ENCODE results near the gene MYO16.

Gene MYO16

GRCh38 chr13:108676620-108677019 is 47.2 kb downstream of the MYO16 start:
- H3K27ac ChIP-seq = no peak overlapping the region
- no peak for TF ChIP-seq ZFX (IDR thresholded peaks at IDR 0.05)
- TF ChIP-seq, protein P1, sequence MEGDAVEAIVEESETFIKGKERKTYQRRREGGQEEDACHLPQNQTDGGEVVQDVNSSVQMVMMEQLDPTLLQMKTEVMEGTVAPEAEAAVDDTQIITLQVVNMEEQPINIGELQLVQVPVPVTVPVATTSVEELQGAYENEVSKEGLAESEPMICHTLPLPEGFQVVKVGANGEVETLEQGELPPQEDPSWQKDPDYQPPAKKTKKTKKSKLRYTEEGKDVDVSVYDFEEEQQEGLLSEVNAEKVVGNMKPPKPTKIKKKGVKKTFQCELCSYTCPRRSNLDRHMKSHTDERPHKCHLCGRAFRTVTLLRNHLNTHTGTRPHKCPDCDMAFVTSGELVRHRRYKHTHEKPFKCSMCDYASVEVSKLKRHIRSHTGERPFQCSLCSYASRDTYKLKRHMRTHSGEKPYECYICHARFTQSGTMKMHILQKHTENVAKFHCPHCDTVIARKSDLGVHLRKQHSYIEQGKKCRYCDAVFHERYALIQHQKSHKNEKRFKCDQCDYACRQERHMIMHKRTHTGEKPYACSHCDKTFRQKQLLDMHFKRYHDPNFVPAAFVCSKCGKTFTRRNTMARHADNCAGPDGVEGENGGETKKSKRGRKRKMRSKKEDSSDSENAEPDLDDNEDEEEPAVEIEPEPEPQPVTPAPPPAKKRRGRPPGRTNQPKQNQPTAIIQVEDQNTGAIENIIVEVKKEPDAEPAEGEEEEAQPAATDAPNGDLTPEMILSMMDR (conservative IDR thresholded peaks at IDR 0.05) = no peak

DNA sequence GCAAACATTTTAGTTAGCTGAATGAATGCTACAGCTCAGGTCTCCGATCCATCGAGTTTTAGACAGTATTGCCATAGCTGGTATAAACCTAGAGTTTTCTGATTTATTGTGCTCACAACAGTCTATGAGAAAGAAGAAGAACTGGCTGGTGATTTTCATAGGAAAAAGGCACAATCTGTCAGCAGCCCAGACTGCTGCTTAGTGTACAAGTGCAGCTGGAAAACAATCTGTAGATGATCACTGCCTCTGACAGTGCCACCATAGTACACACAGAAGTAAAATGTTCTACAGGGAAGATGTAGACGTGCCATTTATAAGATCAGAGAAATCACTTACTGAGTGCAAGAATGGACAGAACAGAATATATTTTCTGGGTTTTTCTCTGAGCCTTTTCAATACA is 48.4 kb downstream of the MYO16 start:
- H3K27ac ChIP-seq = no peak overlapping the region
- TF ChIP-seq, protein P1 (conservative IDR thresholded peaks at IDR 0.05) = no peak
- no peak for TF ChIP-seq ZFX (IDR thresholded peaks at IDR 0.05)

- no peak for TF ChIP-seq ZFX (IDR thresholded peaks at IDR 0.05)
- TF ChIP-seq, protein P1 (conservative IDR thresholded peaks at IDR 0.05) = no peak
- H3K27ac ChIP-seq = no peak overlapping the region
These were observed 50.6 kb downstream of the MYO16 start for GRCh38 chr13:108680011-108680410.

DNA sequence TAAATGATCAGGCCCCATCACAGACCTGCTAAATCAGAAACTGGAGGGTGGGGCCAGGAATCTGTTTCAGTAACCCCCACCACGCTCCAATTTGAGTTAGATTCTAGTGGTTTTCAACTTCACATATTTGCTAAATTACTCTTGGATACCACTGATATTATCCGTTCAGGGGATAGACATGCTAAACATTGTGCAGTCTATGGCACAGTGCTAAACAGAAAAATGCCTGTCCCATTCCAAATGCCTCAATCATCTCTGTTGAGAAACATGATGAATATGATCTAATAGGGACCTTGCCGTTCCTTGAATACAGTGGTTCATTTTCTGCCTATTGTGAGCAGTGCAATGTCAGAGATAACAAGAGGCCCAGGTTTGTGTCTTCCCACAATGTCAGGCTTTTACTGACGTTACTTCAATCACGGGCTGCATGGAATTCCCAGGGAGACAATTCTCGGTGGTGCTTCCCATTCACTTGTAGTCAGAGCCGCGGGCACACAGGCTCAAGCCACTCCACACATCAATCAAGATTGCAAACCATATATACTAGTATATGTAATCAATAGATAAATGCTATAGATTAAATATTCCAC is 52.7 kb downstream of the MYO16 start:
- TF ChIP-seq, protein P1 (conservative IDR thresholded peaks at IDR 0.05) = no peak
- TF ChIP-seq ZFX (IDR thresholded peaks at IDR 0.05) = no peak
- no peak overlapping the region for H3K27ac ChIP-seq

DNA sequence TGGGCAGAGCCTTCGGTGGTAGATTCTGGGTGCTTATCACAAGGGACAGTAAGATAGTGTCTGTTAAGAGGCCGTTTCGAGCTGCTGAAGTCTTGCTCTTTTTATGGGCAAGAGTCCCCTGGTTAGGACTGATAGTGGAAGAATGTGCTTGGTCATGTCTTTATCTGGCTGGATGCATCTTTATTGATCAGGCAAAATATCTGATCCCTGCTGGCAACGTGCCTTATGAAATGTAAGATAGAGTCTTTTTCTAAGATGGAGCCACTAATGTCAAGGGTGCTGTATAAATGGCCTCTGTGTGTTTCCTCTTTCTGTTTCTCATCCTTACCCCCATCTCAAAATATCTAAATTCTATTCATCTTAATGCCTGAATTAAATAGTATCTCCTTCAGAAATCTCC is 53.3 kb downstream of the MYO16 start:
- TF ChIP-seq ZFX (IDR thresholded peaks at IDR 0.05) = no peak
- TF ChIP-seq, protein P1 (conservative IDR thresholded peaks at IDR 0.05) = no peak
- no peak overlapping the region for H3K27ac ChIP-seq

- no peak for TF ChIP-seq ZFX (IDR thresholded peaks at IDR 0.05)
- TF ChIP-seq, protein P1 (conservative IDR thresholded peaks at IDR 0.05) = no peak
- no peak overlapping the region for H3K27ac ChIP-seq
These were observed 56.6 kb downstream of the MYO16 start for GRCh38 chr13:108686027-108686426.

- H3K27ac ChIP-seq = no peak overlapping the region
- no peak for TF ChIP-seq ZFX (IDR thresholded peaks at IDR 0.05)
- TF ChIP-seq, protein P1 (conservative IDR thresholded peaks at IDR 0.05) = no peak
These were observed 61.3 kb downstream of the MYO16 start for GRCh38 chr13:108690726-108691125.

Measured in C4-2B (cell line).